ENCODE results near the gene MRPL51. TPM values are rescaled to one million over a fixed set of nuclear protein-coding genes. Genes with fewer than 3 reads are reported as not detected.
"Not testable (repeated sequence)": the region's sequence is repeated elsewhere in the genome, so short reads cannot be mapped to it uniquely, and the experiment has no call there.

The MRPL51 gene
- total RNA-seq, 2 donors from 2014 or later = 132 to 220 TPM

DNA sequence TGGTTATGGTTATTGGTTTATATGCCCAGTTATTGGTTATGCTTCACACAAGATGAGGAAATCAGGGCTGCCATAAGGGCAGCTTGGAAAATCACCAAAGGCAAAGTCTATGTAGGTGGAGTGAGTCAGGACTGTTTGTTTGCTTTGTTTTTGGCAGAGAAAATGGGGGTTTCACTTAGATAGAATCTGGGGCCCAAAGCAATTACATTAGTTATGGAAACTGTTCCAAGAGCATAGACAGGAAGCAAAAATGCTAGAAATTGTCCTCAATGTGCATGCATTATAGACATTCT lies 24.8 kb downstream of the MRPL51 start:
- no peak overlapping the region for H3K4me3 ChIP-seq
- no peak overlapping the region for H3K9ac ChIP-seq (ENCODE audit: low read depth in 2 of 2, low read length in 2 of 2)
- H3K4me1 ChIP-seq = peaks cover 14% of the 10 kb centered on the region
- H3K36me3 ChIP-seq = no peaks in the 10 kb centered on the region
- intact Hi-C loops (cut with DNase I) = loop anchor here (5.0 kb wide), 1 partner anchor 46 kb away; no protein-coding TSS in a partner anchor
- TF ChIP-seq, protein P1, sequence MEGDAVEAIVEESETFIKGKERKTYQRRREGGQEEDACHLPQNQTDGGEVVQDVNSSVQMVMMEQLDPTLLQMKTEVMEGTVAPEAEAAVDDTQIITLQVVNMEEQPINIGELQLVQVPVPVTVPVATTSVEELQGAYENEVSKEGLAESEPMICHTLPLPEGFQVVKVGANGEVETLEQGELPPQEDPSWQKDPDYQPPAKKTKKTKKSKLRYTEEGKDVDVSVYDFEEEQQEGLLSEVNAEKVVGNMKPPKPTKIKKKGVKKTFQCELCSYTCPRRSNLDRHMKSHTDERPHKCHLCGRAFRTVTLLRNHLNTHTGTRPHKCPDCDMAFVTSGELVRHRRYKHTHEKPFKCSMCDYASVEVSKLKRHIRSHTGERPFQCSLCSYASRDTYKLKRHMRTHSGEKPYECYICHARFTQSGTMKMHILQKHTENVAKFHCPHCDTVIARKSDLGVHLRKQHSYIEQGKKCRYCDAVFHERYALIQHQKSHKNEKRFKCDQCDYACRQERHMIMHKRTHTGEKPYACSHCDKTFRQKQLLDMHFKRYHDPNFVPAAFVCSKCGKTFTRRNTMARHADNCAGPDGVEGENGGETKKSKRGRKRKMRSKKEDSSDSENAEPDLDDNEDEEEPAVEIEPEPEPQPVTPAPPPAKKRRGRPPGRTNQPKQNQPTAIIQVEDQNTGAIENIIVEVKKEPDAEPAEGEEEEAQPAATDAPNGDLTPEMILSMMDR (IDR thresholded peaks at IDR 0.05) = no peak
- no peaks in the 10 kb centered on the region for H3K27me3 ChIP-seq
- DNase-seq = no peak
- peak overlapping the region; percentile 13 for H3K27ac ChIP-seq
- H3K9me3 ChIP-seq = no peaks in the 10 kb centered on the region

DNA sequence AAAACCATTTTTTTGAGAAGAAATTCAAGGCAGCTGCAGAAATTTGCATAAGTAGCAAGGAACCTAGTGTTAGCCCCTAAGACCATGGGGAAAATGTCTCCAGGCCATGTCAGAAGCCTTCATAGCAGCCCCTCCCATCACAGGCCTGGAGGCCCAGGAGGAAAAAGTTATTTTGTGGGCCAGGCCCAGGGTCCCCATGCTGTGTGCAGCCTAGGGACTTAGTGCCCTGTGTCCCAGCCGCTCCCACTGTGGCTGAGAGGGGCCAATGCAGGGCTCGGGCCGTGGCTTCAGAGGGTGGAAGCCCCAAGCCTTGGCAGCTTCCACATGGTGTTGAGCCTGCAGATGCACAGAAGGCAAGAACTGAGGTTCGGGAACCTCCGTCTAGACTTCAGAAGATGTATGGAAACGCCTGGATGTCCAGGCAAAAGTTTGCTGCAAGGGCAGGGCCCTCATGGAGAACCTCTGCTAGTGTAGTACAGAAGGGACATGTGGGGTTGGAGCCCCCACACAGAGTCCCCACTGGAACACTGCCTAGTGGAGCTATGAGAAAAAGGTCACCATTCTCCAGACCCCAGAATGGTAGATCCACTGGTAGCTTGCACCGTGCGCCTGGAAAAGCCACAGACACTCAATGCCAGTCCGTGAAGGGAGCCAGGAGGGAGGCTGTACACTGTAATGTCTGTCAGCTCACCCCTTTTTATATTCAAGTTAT lies 25.3 kb downstream of the MRPL51 start:
- not testable (repeated sequence) for DNase-seq; H3K4me3 ChIP-seq; H3K9me3 ChIP-seq; H3K9ac ChIP-seq (ENCODE audit: low read depth in 2 of 2, low read length in 2 of 2); H3K27me3 ChIP-seq; H3K36me3 ChIP-seq
- Histone ChIP-seq H3K27ac (peak overlapping the region; percentile 13), H3K4me1 (peaks cover 14% of the 10 kb centered on the region)
- intact Hi-C loops (cut with DNase I) = loop anchor here (5.0 kb wide), 1 partner anchor 45 kb away; no protein-coding TSS in a partner anchor

DNA sequence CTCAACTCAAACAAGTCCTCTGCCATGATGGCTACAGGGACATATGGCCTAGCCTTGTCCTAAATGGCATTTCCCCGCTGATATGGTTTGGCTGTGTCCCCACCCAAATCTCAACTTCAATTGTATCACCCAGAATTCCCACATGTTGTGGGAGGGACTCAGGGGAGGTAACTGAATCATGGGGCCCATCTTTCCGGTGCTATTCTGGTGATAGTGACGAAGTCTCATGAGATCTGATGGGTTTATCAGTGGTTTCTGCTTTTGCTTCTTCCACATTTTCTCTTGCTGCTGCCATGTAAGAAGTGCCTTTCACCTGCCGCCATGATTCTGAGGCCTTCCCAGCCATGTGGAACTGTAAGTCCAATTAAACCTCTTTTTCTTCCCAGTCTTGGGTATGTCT lies 26.3 kb downstream of the MRPL51 start:
- H3K4me1 ChIP-seq = peaks cover 14% of the 10 kb centered on the region
- DNase-seq; H3K9me3 ChIP-seq; H3K27me3 ChIP-seq; H3K27ac ChIP-seq; H3K9ac ChIP-seq (ENCODE audit: low read depth in 2 of 2, low read length in 2 of 2); H3K36me3 ChIP-seq; H3K4me3 ChIP-seq: not testable (repeated sequence)
- intact Hi-C loops (cut with DNase I) = loop anchor here (5.0 kb wide), 1 partner anchor 44 kb away; no protein-coding TSS in a partner anchor

DNA sequence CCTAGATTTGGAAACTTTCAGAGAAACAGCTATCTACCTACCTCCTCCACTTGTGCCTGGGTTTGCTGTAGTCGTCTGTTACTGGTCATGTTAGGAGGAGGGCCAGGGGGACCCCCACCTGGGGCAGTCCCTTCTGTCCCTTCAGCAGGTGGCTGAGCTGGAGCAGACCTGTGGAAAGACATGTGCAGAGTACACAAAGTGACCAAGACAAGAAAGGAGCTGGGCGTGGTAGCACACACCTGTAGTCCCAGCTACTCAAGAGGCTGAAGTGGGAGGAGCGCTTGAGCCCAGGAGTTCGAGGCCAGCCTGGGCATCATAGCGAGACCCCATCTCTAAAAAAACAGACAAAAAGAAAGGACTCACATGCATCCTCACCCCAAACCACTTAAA lies 26.9 kb downstream of the MRPL51 start:
- H3K27ac ChIP-seq = no peak overlapping the region
- TF ChIP-seq, protein P1 (IDR thresholded peaks at IDR 0.05) = no peak
- H3K4me1 ChIP-seq = peaks cover 14% of the 10 kb centered on the region
- no peak for DNase-seq
- no peak overlapping the region for H3K9ac ChIP-seq (ENCODE audit: low read depth in 2 of 2, low read length in 2 of 2)
- H3K9me3 ChIP-seq = no peaks in the 10 kb centered on the region
- H3K27me3 ChIP-seq = no peaks in the 10 kb centered on the region
- no peaks in the 10 kb centered on the region for H3K36me3 ChIP-seq
- H3K4me3 ChIP-seq = no peak overlapping the region
- intact Hi-C loops (cut with DNase I) = loop anchor here (5.0 kb wide), 1 partner anchor 44 kb away; no protein-coding TSS in a partner anchor

DNA sequence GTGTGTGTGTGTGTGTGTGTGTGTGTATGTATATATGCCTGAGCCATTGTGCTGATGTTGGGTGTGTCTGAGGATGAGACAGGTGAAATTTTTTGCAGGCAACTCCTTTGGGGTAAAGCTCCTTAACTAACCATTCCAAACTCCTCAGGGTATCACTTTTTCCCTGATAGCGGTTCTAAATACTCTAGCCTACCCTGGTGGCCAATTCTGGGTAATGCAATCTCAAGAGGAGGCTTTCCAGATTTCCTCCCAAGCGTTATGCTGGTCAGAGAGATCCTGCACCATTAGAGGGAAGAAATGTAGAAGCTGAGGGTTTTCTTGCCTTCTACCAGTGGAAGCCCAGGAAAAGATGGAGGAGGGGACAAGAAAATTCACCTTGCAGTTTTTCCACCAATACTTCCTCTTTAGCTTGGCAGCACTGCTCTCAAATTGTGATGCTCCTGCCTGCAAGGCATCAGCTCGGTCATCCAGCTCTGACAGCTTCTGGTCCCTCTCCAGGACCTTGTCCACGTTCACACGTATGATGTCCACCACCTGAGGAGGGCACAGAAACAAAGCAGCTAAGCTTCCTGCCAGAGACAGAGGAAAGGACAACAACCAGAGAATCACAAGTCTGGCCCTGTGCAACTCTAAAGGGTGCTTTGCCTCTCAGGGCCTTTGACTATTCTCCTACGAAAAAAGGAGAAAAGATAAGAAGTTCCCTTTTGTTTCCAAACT lies 27.4 kb downstream of the MRPL51 start:
- TF ChIP-seq, protein P1 (IDR thresholded peaks at IDR 0.05) = peak; percentile 78
- Histone ChIP-seq H3K9me3 (no peaks in the 10 kb centered on the region), H3K27ac (no peak overlapping the region), H3K36me3 (peaks cover 2% of the 10 kb centered on the region), H3K4me3 (no peak overlapping the region), H3K4me1 (peaks cover 14% of the 10 kb centered on the region), H3K9ac (ENCODE audit: low read depth in 2 of 2, low read length in 2 of 2) (no peak overlapping the region), H3K27me3 (no peaks in the 10 kb centered on the region)
- DNase-seq = peak; percentile 77
- intact Hi-C loops (cut with DNase I) = loop anchor here (5.0 kb wide), 1 partner anchor 43 kb away; no protein-coding TSS in a partner anchor

DNA sequence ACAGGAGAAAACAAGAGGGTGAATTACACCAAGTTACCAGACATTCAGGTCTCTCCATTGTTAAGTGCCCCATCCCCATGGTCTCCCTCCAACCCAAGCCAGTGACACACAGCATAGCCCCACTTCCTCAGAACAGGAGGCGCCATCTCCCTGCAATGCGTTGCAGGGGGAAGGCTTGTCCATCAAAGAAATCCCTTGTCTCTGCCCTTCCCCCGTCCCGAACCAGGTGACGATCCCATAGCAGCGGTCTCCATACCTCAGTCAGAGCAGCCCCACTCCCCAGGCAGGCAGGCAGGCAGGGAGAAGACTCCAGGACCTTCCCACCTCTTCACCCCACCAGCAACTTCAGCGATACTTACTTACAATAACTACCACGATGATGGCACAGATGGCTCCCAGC lies 28.5 kb downstream of the MRPL51 start:
- TF ChIP-seq, protein P1 (IDR thresholded peaks at IDR 0.05) = no peak
- peaks cover 3% of the 10 kb centered on the region for H3K36me3 ChIP-seq
- no peak overlapping the region for H3K27ac ChIP-seq
- intact Hi-C loops (cut with DNase I) = loop anchor here (5.0 kb wide), 1 partner anchor 142 kb away; no protein-coding TSS in a partner anchor
- H3K4me3 ChIP-seq = no peak overlapping the region
- H3K9me3 ChIP-seq = no peaks in the 10 kb centered on the region
- H3K27me3 ChIP-seq = no peaks in the 10 kb centered on the region
- no peak for DNase-seq
- no peak overlapping the region for H3K9ac ChIP-seq (ENCODE audit: low read depth in 2 of 2, low read length in 2 of 2)
- H3K4me1 ChIP-seq = peaks cover 14% of the 10 kb centered on the region

Data from colonic mucosa (tissue), 4 donors.